Right ventricle myocardium superior (tissue), 1 donor: ENCODE data around the gene CALHM4. TPM values are rescaled to one million over a fixed set of nuclear protein-coding genes. Genes with fewer than 3 reads are reported as not detected.

ENCODE experiments used
- ATAC-seq: fragments of 200-7000 bp; cut with Tn5 transposase; one replicate; pipeline ENCODE4 v1.9.1; 2020; ENCODE audit warnings: mild to moderate bottlenecking; ENCODE audit not compliant: poor library complexity
- DNase-seq: peaks from one replicate; pipeline ENCODE4 v3.0.0-alpha.2; 2020
- intact Hi-C: fragments of 100-400 bp; cut with DNase I; formaldehyde crosslinking; loops from one replicate; pipeline ENCODE4 v1.11.2; 2022
- total RNA-seq: library from RNA; stranded (reverse); fragmentation: NEBNext Ultra II Directional; extraction: Animal tissue kit (Norgen Biotek cat#: 25700); gene quantifications from one replicate; pipeline ENCODE4 v1.2.1, GENCODE V29; 2021
- donor health status: DM: no; HTN: yes; CAD: no; lungs with severe emphysema.

Gene CALHM4
- total RNA-seq, 1 donor from 2014 or later: not detected

GRCh38 chr6:116533233-116533957 lies 20.2 kb upstream of the CALHM4 start:
- DNase-seq: no peak
- ATAC-seq: no peak
- intact Hi-C loops: loop anchor here (5.0 kb wide), 1 partner anchor 246 kb away; no protein-coding TSS in a partner anchor

GRCh38 chr6:116535109-116535508 lies 18.4 kb upstream of the CALHM4 start:
- ATAC-seq: no peak
- intact Hi-C loops: loop anchor here (5.0 kb wide), 1 partner anchor 88 kb away; no protein-coding TSS in a partner anchor
- DNase-seq: no peak

- peak; percentile 16 for DNase-seq
- ATAC-seq: peak; percentile 77
- intact Hi-C loops: loop anchor here (5.0 kb wide), 1 partner anchor 89 kb away; no protein-coding TSS in a partner anchor
These were observed 17.3 kb upstream of the CALHM4 start for GRCh38 chr6:116536216-116536621.

GRCh38 chr6:116542426-116542825 lies 11.1 kb upstream of the CALHM4 start:
- DNase-seq: no peak
- intact Hi-C loops: no loop called here
- ATAC-seq: no peak

GRCh38 chr6:116543149-116543548 lies 10.4 kb upstream of the CALHM4 start:
- DNase-seq (no peak), ATAC-seq (no peak)
- intact Hi-C loops: no loop called here

GRCh38 chr6:116545651-116546050 lies 7.9 kb upstream of the CALHM4 start, which contains the start of gene TRAPPC3L:
Gene TRAPPC3L (minus strand): TSS chr6:116545684. CDS start chr6:116545514, 170 bp downstream.
- DNase-seq: no peak
- no peak for ATAC-seq
- intact Hi-C loops: no loop called here

- ATAC-seq (no peak), DNase-seq (no peak)
- intact Hi-C loops: no loop called here
These were observed 6.2 kb upstream of the CALHM4 start for GRCh38 chr6:116547358-116547757.

- intact Hi-C loops: no loop called here
- no peak for DNase-seq
- no peak for ATAC-seq
These were observed 2.8 kb upstream of the CALHM4 start for GRCh38 chr6:116550796-116551195.

- DNase-seq (no peak), ATAC-seq (no peak)
- intact Hi-C loops: no loop called here
These were observed 2.5 kb downstream of the CALHM4 start for GRCh38 chr6:116556065-116556464.

GRCh38 chr6:116556814-116557415 lies 3.4 kb downstream of the CALHM4 start:
- ATAC-seq (no peak), DNase-seq (no peak)
- intact Hi-C loops: no loop called here

- ATAC-seq (peak; percentile 87), DNase-seq (no peak)
- intact Hi-C loops: no loop called here
These were observed 4.3 kb downstream of the CALHM4 start for GRCh38 chr6:116557893-116558292.

- ATAC-seq (no peak), DNase-seq (no peak)
- intact Hi-C loops: no loop called here
These were observed 6.6 kb downstream of the CALHM4 start for GRCh38 chr6:116560130-116560529.

GRCh38 chr6:116561377-116562018 lies 7.9 kb downstream of the CALHM4 start:
- intact Hi-C loops: no loop called here
- ATAC-seq (peak; percentile 67), DNase-seq (peak; percentile 75)

- ATAC-seq (no peak), DNase-seq (no peak)
- intact Hi-C loops: no loop called here
These were observed 8.5 kb downstream of the CALHM4 start for GRCh38 chr6:116562019-116562403.

GRCh38 chr6:116562614-116563013 lies 9.1 kb downstream of the CALHM4 start:
- ATAC-seq: no peak
- intact Hi-C loops: no loop called here
- no peak for DNase-seq

- DNase-seq (no peak), ATAC-seq (no peak)
- intact Hi-C loops: no loop called here
These were observed 10.3 kb downstream of the CALHM4 start for GRCh38 chr6:116563830-116564229.

- DNase-seq (no peak), ATAC-seq (no peak)
- intact Hi-C loops: no loop called here
These were observed 10.8 kb downstream of the CALHM4 start for GRCh38 chr6:116564311-116564710.

- peak; percentile 56 for DNase-seq
- intact Hi-C loops: no loop called here
- ATAC-seq: peak; percentile 77
These were observed 11.6 kb downstream of the CALHM4 start for GRCh38 chr6:116564921-116565872.

- intact Hi-C loops: no loop called here
- ATAC-seq: no peak
These were observed 14.6 kb downstream of the CALHM4 start for GRCh38 chr6:116568111-116568510.

More at GRCh38 chr6:116568111-116568510, 14.6 kb downstream of the CALHM4 start:
- no peak for DNase-seq
